ENCODE results near the gene ACAN. TPM values are rescaled to one million over a fixed set of nuclear protein-coding genes. Genes with fewer than 3 reads are reported as not detected.

ACAN gene
- total RNA-seq, 1 donor from 2014 or later = 2.0 TPM

DNA sequence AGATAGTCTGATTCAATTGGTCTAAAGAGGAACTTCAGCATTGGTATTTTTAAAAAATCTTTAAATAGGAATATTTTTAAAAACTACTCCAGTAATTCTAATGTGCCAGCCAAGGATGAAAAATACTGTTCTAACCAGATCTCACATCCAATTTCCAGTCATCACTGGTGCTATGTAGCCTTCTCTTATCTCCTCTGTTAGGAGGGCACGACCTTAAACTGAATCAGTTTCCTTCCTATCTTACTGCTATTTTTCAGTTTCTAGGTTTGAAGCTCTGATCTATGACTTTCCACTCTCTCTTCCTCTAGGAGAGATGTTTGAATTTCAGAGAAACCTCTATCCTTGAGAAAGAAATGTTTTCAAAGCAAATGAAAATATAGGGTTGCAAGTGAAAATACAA is 60.2 kb downstream of the ACAN start:
- peaks cover 12% of the 10 kb centered on the region for H3K27me3 Mint-ChIP-seq
- no peak for DNase-seq (ENCODE audit: low spot score, unreplicated experiment)
- H3K4me3 Mint-ChIP-seq (ENCODE audit: low read depth) = no peak overlapping the region
- TF ChIP-seq, protein P1, sequence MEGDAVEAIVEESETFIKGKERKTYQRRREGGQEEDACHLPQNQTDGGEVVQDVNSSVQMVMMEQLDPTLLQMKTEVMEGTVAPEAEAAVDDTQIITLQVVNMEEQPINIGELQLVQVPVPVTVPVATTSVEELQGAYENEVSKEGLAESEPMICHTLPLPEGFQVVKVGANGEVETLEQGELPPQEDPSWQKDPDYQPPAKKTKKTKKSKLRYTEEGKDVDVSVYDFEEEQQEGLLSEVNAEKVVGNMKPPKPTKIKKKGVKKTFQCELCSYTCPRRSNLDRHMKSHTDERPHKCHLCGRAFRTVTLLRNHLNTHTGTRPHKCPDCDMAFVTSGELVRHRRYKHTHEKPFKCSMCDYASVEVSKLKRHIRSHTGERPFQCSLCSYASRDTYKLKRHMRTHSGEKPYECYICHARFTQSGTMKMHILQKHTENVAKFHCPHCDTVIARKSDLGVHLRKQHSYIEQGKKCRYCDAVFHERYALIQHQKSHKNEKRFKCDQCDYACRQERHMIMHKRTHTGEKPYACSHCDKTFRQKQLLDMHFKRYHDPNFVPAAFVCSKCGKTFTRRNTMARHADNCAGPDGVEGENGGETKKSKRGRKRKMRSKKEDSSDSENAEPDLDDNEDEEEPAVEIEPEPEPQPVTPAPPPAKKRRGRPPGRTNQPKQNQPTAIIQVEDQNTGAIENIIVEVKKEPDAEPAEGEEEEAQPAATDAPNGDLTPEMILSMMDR (IDR thresholded peaks at IDR 0.05; ENCODE audit: unreplicated experiment) = no peak
- peaks cover 3% of the 10 kb centered on the region for H3K9me3 Mint-ChIP-seq (ENCODE audit: low read depth)
- H3K4me1 Mint-ChIP-seq (ENCODE audit: low read depth) = no peaks in the 10 kb centered on the region
- no peak overlapping the region for H3K27ac Mint-ChIP-seq
- H3K36me3 Mint-ChIP-seq (ENCODE audit: insufficient read depth) = no peaks in the 10 kb centered on the region

DNA sequence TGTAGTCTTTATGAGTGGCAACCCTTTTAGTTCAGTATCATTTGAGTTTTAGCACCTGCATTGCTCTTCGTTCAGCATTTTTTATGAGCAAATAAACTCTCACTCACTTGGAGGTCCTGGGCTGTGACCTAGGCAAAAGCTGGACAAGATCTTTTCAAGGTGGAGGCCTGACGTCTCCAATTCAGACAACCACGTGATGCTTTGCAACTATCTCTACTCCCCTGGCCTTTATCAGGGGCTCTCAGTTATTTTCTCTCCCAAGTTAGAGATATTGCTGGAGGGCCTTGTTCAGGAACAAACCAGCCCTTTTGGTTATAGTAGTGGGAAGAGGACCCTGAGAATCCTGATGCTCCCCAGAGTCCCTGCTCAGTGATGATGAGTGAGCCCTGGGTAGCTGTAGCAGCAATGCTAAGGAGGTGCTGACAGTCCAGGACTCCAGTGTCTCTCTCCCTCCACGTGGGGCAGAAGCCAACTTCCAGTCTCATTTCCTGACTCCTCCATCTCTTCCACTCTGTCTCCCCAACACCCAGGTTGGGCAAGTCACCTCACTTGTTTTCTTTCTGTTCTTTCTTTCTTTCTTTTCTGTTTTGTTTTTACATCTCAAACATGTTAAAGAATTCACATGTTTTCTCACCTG is 61.7 kb downstream of the ACAN start:
- Mint-ChIP-seq H3K36me3 (ENCODE audit: insufficient read depth) (no peaks in the 10 kb centered on the region), H3K4me3 (ENCODE audit: low read depth) (no peak overlapping the region), H3K27me3 (peaks cover 10% of the 10 kb centered on the region), H3K27ac (no peak overlapping the region), H3K4me1 (ENCODE audit: low read depth) (no peaks in the 10 kb centered on the region), H3K9me3 (ENCODE audit: low read depth) (peaks cover 3% of the 10 kb centered on the region)
- DNase-seq (ENCODE audit: low spot score, unreplicated experiment) = no peak
- TF ChIP-seq, protein P1 (IDR thresholded peaks at IDR 0.05; ENCODE audit: unreplicated experiment) = no peak

DNA sequence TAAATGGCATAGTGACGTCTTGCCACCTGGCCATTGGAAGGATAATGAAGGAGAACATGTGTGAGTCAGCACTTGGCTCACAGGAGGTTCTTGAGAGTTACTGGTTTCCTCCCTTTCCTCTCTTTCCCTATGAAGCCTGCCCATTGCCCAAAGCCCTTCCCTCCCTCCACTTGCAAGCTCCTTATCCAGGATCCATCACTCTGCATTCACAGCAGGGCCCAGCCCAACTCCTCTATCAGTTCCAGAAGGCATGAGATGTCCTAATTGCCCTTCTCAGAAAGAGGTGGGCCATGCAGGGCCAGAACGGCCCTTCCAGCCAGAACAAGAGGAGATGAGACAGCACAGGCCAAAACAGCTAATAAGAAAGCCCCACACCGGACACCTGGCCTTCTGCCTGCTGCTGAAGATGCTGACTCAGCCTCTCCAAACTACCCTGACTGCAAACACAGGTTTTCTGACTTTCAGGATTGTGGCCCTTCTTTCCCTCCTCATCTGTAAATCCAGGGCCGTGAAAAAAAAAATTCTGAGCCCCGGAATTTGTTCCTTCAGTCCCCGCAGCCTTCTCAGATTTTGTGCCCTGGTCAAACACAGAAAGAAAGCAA is 62.4 kb downstream of the ACAN start:
- TF ChIP-seq, protein P1 (IDR thresholded peaks at IDR 0.05; ENCODE audit: unreplicated experiment) = no peak
- Mint-ChIP-seq H3K36me3 (ENCODE audit: insufficient read depth) (no peaks in the 10 kb centered on the region), H3K9me3 (ENCODE audit: low read depth) (peaks cover 3% of the 10 kb centered on the region), H3K4me1 (ENCODE audit: low read depth) (no peaks in the 10 kb centered on the region), H3K4me3 (ENCODE audit: low read depth) (no peak overlapping the region), H3K27ac (no peak overlapping the region), H3K27me3 (peaks cover 10% of the 10 kb centered on the region)
- no peak for DNase-seq (ENCODE audit: low spot score, unreplicated experiment)

DNA sequence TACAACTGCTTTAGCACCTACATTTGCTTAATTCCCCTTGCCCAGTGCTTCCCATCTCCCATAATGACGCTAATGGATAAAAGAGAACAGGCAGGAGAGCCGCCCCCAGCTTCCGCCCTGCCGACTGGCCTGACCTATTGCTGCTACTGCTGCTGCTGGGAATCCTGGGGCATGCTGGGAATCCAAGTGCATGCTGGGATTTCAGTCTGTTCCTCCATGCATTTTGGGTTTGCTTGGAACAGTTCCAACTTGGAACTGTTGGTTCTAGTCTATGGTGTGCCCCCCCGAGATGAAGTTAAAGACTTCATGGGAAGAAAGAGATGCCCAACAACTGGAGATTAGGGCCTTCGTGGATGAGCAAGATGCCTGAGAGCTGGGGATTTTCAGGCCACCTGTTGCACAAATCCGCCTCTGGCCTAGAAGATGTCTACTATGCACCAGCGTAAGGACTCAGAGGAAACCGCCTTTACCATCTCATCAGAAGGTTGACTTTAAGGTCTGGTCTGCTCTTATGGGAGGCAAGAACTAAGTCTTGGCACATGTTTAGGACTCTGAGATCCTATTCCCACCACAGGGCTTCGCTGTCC is 63.2 kb downstream of the ACAN start:
- Mint-ChIP-seq H3K4me1 (ENCODE audit: low read depth) (no peaks in the 10 kb centered on the region), H3K36me3 (ENCODE audit: insufficient read depth) (no peaks in the 10 kb centered on the region), H3K4me3 (ENCODE audit: low read depth) (no peak overlapping the region), H3K27me3 (peaks cover 10% of the 10 kb centered on the region), H3K9me3 (ENCODE audit: low read depth) (peaks cover 3% of the 10 kb centered on the region), H3K27ac (no peak overlapping the region)
- TF ChIP-seq, protein P1 (IDR thresholded peaks at IDR 0.05; ENCODE audit: unreplicated experiment) = no peak
- DNase-seq (ENCODE audit: low spot score, unreplicated experiment) = no peak

DNA sequence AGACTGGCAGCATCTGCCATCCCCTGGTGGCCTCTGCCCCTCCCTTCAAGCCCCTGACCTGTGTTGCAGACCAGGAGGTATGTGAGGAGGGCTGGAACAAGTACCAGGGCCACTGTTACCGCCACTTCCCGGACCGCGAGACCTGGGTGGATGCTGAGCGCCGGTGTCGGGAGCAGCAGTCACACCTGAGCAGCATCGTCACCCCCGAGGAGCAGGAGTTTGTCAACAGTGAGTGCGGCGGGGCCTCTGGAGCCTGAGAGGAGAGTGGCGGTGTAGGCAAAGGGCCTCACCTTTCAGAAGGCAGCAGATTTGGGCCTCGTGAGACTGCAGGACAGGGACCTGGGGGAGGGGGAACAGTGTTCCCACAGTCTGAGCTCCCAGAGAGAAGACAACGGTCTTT is 68.1 kb downstream of the ACAN start:
- no peak overlapping the region for H3K27ac Mint-ChIP-seq
- H3K4me3 Mint-ChIP-seq (ENCODE audit: low read depth) = no peak overlapping the region
- peaks cover 13% of the 10 kb centered on the region for H3K27me3 Mint-ChIP-seq
- H3K9me3 Mint-ChIP-seq (ENCODE audit: low read depth) = no peaks in the 10 kb centered on the region
- TF ChIP-seq, protein P1 (IDR thresholded peaks at IDR 0.05; ENCODE audit: unreplicated experiment) = no peak
- DNase-seq (ENCODE audit: low spot score, unreplicated experiment) = no peak
- no peaks in the 10 kb centered on the region for H3K4me1 Mint-ChIP-seq (ENCODE audit: low read depth)
- no peaks in the 10 kb centered on the region for H3K36me3 Mint-ChIP-seq (ENCODE audit: insufficient read depth)

Measured in progenitor cell of endocrine pancreas (in vitro differentiated cells).